Measurements from ENCODE around the gene WNT5B.

WNT5B gene

DNA sequence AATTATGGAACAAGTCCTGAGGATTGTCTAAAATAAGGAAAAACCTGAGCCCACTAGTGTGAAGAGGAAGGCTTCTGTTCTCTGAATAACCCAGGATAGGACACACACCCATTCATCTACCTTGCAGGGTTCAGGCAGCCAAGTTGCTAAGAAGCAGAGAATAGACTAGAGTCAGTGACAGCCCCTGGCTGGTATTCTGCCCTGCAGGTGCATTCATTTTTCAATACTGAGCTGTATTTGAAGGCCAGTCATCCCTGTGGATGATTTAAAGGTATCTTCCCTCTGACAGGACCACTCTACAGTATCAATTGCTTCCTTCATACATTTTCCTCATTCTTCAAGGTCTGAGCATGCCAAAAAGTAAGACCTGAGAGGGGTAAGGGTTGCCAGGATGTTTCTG is 22.9 kb downstream of the WNT5B start:
- no peak for DNase-seq (ENCODE audit: low read depth)

DNA sequence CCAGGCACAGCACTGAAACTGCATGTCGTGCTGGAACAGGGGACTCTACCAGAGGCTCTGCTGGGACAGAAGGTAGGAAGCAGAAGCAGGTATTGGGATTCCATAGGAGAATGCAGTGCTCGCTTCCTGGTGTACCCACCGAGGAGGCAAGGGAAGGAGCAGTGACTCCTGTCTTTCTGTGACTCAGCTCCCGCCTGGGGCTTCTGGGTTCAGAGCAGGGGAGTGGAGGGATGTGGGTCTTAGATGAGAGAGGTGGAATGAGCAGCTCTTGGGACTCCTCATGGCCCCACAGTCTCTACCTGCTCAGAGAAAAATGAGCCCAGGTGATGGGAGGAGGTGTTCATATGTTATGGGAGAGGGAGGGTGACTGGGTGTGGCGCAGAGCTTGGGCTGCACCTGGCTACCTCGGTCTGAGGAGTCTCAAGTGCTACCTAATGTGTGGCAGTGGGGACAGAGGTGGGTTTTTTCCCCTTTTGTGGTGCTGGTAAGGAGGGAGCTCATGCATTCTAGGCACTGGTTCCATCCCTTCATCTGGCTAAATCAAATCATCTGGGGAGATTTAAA is 26.3 kb downstream of the WNT5B start:
- DNase-seq (ENCODE audit: low read depth) = no peak

DNA sequence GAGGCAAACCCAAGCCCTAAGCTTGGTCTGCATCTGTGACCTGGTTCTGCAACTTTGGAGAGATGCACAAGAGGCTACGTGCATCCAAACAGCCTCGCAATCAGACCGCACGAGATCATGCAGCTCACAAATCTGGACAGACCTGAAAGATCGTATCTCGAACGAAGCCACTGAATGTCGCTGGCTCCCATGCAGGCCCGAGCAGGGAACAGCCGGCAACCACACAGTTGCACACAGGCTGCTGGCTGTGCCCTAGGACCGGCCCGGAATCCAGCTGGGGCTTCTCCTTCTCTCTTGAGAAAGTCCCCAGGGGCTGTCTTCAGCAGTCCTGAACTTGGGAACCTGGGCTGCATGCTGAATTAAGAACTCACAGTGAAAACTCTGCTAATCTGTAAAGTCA is 27.9 kb downstream of the WNT5B start:
- DNase-seq (ENCODE audit: low read depth) = no peak

DNA sequence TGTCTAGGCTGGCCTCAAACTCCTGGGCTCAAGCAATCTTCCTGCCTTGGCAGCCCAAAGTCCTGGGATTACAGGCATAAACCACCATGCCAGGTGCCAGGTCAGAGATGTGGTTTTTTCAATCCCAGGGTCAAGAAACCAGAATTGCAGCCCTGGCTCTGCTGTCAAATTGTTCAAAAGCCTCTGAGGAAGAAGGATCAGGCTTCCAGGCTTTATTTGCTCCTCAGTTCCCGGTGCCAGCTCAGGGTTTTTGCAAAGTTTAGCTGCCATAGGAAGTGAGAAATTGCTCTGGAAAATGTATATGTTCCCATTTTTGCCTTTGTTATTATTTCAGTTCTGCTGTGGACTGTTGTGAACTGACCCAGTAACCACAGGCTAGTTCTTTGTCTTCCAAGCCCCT is 28.7 kb downstream of the WNT5B start:
- no peak for DNase-seq (ENCODE audit: low read depth)

DNA sequence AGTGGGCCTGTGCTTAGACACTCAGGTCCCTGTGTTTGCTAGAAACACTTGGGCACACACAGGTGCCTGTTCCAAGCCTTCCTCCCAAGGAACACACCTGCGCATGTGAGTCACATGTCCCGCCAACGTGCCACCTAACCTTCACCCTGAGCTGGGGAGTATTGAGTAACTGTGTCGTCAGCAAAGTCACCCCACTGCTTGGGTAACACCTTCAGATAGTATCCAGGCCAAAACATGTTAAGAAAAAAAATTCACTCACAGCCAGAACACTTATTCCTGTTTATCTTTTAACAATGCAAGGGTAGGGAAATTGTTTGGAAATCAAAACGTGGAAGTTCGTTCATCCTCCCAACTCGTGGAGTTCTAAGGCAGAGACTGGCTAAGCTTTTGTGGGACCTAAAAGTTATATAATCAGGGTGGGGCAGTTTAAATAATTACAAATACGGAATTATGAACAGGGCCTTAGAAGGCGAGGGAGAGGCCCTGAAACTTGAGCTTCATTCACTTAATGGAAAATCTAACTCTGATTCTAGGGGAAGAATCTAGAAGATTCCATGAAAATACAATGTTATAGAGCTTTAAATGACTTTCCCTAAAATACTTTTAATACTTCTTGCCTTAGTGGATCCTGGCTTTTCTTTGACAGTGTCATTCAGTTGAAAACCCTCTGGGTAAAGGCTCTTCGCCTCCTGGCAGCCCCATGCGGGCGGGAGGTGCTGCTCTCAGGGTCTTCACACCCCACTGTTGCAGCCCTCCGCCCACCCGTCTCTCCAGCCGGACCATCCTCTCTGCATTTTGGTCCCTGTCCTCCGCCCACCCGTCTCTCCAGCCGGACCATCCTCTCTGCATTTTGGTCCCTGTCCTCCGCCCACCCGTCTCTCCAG is 31.5 kb downstream of the WNT5B start:
- DNase-seq (ENCODE audit: low read depth) = no peak

DNA sequence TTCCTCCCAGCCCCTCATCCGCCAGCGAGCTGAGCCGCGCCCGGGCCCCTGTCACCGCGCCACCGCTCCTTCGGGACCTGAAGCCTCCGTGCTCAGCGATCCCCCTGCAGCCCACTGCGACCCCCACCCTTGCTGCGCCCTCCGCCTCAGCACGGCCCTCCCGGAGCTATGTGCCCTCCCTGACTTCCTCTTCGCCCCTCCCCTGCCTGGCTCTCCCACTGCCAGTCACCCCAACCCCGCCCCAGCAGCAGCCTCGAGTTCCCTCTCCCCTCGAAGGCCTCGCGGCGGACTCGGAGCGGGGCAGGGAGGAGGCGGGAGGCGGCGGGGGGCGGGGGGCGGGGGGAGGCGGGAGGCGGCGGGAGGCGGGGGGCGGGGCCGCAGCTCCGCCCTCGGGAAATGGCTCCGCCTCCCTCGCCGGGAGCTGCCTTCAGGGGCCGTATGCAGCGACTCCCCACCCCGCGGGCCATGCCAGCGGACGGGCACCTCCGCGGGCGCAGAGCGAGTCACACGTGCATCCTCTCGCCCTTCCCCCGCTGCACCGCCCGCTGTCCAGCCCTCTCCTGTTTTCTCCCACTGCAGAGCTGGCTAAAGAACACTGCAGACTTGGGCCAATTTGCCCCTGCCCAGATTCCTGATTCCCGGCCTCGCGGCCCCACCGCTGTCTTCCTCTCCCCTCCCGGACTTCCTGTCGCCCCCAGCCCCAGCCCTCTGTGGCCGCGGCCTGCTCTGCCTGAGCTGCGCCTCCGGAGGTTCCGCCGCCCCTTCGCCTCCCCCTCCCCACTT is 32.7 kb downstream of the WNT5B start:
- DNase-seq (ENCODE audit: low read depth) = peak; percentile 53

DNA sequence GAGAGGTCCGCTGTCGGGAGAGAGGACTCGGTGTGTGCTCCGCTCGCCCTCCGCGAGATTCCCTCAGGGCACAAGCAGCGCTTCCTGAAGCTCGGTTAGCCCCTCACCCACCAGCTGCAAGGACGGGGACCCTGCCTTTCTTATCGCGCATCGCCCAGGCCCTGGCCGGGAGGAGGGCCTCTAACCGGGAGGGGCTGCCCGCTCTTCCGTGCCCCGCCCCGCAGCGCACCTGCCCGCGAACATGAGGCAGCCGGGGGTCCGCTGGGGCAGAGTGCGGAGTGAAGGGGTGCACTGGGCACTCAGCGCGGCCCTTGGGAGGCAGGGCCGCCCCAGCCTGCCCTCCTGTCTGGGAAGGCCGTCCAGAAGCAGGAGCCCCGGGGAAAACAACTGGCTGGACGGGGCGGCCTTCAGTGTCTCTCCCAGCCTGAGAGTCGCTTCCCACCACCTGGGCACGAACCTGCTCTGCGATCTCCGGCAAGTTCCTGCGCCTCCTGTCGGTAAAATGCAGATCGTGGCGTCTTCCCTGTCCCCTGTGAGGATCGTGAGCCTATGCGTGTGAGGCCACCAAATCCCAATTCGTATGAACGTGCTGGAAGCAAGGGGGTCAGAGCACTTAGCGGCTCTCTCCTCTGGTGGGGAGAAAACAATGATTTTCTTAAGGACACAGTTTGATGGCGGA is 33.9 kb downstream of the WNT5B start:
- no peak for DNase-seq (ENCODE audit: low read depth)

DNA sequence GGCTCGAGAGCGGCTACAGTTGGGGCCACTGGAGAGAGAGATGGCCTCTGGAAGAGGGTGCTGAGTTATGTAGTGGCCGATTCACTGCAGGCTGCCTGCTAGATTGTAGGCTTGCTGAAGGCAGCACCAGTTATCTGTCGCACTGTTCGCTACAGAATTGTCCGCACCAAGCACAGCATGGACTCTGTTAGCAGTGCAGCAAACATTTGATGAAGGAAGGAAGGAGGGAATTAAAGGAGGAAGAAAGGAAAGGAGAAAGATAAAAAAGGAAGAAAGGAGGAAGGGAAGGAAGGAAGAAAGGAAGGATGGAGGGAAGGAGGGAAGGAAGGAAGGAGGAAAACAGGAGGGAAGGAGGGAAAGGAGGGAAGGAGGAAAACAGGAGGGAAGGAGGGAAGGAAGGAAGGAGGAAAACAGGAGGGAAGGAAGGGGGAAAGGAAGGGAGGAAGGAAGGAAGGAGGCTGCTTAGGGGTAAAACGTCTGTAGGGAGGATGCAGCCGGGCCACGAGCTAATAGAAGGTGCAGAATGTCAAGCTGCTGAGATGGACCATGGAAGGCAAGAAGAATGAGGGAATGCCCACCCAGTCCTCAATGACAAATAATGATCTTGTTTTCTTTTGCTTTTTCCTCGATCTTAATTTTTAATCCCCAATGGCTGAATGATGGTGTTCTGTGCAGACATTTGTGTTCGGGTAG is 34.6 kb downstream of the WNT5B start:
- DNase-seq (ENCODE audit: low read depth) = no peak

DNA sequence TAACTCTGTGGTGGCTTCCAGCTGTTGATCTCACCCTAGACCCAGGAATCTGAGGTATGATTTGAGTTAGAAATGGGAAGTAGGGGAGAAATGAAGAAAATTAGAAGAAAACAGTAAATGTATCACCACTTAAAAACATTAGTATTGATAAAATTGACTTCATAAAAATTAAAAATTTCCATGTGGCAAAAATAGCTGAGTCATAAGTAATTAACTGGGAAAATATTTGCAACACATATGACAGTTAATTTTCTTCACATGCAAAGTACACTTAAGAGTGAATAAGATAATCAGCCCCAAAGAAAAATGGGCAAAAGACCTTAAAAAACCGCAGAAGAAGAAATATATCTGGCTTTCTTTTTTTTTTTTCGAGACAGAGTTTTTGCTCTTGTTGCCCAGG is 36.3 kb downstream of the WNT5B start:
- DNase-seq (ENCODE audit: low read depth) = no peak

DNA sequence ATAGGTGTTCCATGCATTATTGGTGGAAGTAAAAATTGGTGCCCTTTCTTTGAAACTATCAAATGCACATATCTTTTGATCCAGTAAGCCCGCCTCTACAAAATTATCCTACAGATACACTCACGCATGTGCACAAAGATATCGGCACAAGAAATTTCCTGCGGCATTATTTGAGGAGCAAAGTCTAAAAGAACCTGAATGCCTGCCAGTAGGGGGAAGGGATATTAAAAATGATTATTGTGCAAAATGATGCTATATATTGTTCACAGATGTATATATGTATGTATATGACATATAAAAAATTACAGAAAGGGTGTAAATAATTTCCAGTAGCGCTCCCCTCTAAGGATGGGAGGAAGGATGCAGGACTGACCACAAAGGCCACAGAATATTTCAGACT is 37.2 kb downstream of the WNT5B start:
- DNase-seq (ENCODE audit: low read depth) = no peak

DNA sequence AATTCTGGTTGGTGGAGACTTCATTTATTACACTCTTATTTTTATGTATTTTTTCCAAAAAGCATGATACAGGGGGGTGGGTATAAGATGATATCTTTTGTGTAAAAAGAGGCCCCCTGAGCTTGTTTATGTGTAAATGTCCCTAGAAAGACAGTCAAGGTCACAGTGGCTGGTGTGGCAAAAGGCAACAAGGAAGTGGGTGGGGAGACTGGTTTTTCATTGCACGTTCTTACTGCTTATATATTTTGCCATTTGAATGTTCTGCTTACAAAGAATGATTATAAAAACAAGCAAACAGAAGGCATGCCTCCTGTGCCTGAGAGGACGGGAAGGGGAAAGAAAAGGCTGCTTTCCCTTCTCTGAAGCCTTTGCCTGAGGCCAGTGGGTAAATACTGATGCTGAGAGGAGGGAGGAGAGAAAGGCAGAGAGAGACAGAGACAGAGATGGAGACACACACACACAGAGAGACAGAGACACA is 37.7 kb downstream of the WNT5B start:
- no peak for DNase-seq (ENCODE audit: low read depth)

DNA sequence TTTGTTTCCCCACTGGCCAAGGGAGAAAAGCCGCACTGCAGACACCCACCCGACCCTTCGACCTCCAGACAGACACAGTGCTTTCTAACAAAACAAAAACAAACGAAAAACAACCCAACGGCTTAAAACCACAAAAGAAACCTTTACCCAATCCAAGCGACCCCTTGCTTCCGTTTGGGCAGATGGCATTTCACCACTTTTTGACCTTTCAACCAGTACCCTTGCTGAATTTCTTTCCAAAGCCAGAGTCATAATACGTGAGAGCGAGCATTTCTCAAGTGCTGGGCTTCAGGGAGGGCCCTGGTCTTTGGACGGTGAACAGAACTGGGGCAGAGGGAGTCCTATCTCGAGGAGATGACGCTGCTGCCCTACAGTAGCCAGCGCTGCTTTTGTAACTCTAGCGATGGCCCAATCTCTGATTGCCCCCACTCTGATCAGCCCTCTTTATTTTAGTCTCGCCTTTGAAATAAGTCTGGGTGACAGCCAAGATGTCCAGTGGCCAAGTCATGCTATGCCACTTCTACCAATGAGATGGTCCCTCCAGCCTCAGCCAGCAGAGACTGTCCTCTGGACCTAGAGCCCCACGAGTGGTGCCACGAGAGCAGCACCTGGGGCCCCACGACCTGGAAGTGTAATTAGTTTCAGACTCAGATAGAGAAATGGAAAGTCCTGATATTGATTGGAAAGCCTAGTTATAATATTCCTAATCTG is 40.0 kb downstream of the WNT5B start:
- DNase-seq (ENCODE audit: low read depth) = no peak

DNA sequence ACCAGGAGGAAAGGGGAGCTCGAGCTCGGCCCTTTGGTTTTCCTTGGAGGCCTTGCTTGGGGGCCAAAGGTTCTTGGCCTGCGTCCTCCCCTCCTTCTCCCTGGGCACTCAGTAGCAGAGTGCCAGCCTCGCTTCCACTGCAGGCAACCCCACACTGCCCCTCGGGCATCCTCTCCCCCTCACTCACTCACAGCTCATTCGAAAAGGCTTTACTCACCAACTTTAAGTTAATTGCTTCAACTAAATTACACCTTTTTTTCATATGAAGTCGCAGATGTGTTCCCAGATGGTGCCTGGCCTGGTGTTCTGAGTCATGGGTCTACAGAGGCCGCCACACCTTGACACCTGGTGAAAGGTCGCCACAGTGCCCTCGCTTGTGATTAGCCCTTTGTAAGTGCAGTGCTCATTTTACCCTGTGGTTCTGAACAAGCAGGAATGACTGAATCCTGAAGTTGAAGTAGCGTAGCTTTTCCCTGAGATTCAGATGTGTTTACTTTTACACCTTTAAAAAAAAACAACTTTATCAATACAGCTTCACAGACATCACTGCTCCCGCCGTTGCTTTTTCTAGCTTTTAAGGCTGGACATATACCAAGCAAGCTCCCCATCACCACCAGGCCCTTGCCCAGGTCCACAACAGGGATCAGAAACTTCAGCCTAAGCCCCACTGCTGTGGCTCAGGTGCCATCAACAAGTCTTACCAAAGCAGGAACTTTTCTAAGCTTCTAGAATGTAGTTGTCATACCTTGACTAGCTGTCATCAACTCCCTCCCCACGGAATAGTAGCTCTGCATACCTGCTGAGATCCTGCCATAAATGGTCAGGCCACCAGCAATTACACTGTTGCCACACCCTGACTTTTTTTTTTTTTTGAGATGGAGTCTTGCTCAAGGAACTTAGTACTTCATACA is 41.6 kb downstream of the WNT5B start:
- DNase-seq (ENCODE audit: low read depth) = no peak

DNA sequence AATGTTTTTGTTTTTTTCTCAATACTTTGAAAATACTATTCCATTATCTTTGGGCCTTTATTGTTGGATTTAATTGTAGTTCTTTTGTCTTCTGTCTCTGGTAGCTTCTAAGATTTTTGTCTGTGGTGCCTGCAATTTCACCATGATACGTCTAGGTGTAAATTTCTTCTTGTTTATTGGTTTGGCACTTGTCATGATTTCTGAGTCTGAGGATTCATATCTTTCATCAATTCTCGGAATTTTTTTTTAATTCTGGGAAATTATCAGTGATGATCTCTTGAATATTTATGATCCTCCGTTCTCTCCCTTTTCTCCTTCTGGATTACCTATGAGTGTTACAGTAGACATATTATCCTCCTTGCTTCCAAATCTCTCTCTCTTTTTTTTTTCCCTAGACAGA is 47.0 kb downstream of the WNT5B start:
- no peak for DNase-seq (ENCODE audit: low read depth)

DNA sequence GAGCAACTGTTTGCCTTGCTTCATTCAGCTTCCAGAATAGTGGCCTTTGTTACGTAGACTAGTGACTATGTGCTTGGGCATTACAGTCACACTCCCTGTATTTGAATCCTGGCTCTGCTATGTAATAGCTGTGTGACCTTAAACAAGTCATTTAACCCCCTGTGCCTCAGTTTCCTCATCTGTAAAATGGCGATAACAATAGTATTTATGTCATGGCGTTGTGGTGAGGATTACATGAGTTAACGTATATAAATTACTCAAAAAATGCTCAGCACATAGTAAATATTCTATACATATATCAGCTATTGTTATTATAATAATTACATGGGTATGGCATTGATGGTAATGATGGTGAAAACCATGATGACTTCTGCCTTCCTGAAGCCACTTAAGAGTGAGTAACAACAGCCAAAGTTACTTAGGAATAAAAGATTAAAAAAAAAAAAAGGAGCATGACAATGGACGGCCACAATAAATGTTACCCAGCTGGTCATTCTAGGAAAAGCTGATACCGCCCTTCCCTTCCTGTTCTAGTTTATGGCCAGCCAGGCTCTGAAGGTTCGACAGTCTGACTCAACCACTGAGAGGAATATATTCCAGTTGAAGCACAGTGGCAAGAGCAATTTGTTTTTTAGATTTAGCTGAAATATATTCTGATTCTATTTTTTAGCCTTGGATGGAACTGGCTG is 51.9 kb downstream of the WNT5B start:
- no peak for DNase-seq (ENCODE audit: low read depth)

DNA sequence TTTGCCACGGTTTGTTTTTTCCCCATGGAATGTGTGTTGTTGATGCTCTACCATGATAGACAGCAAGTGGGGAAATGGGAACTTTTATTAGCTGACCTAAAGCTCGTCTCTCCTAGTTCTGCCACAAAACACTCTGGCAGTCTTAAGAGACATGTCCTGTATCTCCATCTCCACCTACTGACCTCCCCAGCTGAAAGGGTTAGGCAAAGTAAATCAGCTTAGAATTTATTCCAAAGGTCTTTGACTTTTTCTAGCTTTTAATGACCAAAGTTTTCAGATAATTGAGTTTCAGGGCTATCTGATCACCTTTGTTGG is 52.4 kb downstream of the WNT5B start:
- no peak for DNase-seq (ENCODE audit: low read depth)

DNA sequence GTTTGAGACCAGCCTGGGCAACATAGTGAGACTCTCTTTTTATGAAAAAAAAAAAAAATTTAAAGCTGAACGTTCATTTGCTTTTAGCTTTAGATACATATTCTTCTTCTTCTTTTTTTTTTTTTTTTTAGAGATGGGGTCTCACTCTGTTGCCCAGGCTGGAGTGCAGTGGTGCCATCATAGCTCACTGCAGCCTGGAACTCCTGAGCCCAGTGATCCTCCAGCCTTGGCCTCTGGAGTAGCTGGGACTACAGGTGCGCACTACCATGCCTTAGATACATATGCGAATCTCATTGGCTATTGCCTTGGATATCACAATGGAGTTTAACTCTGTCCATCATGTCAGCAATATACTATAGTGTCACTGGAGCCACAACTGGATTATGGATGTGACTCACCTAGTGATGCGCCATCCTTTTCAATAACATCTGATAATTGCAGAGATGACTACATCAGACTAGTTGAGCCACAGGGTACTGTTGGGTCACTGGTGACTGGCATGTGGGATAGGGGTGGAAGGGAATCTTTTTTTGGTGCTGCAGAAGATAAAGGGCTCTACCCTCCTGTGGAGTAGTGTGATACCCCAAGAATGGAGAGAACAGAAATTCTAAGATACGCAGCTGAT is 59.2 kb downstream of the WNT5B start:
- DNase-seq (ENCODE audit: low read depth) = no peak

DNA sequence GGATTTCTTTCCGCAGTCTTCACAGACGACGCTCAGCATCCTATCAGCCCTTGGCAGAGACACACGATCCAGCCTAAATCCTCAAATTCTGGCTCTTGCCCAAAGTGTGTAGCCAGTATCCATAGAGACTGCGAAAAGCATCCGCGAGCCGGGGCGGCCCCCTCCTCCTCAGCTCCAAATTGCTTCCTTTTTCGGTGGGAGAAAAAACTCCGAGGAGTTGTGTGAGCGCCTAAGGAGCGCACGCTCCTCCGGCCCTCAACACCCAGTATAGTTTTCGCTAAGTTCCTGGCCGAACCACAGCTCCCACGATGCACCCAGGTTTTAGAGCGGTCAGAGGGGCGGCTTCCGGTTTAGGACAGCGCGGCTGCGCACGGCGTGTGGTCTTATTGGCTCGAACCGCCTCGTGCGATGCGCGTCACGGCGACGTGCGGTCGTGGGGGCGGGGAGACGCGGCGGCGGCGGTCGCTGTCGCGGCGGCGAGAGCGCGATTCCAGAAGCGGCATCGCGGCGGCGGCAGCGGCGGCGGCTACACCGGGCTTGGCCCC is 61.6 kb downstream of the WNT5B start, which contains the start of gene ADIPOR2:
TSS of gene ADIPOR2 (plus strand) at position 493 of the 545 bp plus-strand sequence. CDS start 63,274 bp downstream, outside the sequence.
- peak; percentile 90 for DNase-seq (ENCODE audit: low read depth)
